AG20443 (cell line): ENCODE data around the gene SEMA4D.

Experiments
- DNase-seq: peaks from one replicate; pipeline ENCODE4 v3.0.0; 2012; ENCODE audit warnings: low spot score, mixed read lengths

Gene SEMA4D

DNA sequence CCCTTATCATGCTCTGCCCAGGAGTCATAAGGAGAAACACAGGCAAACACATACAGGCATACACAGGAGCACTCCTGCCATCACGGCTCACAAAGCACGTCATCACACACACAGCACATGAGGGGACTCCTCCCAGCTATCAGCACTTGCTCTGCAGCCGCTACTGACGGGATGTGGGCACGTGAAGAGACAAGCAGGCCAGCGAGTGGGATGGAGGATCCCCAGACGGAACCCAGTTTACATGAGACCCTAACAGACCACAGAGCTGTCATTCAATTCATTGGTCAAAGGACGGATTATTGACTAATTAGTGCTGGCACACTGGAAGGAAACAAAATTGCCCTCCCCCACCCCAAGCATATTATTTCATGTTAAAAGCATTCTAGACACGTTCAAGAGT lies 53.6 kb downstream of the SEMA4D start:
- DNase-seq = no peak

DNA sequence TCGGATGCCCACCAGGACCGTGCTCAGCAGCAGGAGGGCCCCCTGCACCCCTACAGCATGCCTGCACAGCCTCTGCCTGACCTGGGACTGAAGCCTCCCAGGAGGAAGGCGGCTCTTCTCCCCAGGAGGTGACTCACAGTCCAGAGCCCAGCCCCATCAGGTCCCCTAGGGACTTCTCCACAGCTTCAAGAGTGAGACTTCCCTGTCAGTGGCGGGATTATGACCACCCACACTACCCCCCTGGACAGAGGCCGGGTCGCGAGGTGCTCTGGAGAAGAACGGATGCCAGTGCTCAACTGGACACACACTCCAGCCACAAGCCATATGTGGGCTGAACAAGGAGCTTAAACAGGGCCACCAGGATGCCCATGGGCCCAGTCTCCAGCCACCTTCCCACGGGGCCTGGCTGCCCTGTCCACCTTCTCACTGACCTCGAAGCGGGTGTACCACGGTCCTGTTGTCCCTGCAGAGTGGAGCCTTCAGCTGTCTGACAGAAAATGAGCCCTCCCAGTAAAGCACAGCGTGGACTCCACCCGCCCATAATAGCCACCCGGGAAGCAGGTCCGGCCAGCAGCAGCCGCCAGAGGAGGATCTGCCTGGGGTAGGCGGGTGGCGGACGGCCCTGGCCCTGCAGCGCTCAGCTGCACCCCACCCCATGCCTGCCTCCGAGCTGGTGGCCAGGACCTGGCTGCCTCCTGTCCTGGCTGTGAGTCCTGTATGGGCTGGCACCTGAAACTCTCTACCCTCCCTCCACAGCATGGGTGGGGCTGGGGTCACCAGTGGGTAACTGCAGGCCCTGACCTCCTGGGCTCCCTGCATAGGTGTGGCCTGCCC lies 54.7 kb downstream of the SEMA4D start:
- no peak for DNase-seq

DNA sequence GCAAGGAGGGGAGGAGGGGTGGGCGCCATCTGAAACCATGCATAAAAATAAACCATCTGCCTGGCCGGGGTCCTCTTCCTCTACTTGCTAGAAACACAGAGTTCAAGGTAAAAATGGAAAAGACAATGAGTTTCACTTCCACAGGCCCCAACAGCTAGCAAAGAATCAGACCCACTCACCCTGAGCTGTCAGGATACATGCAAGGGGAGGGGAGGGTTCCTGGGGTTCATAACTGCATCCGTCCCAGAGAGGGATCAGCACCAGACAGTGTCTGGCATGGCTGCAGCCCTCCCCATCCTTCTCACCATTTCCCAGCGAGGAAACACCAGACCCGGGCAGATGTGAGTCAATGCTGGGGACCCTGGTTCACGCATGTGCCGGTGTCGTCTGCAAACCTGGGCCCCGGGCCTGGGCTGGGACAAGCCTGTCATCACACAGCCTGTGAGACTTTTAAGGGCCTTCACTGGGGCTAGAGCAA lies 55.4 kb downstream of the SEMA4D start:
- no peak for DNase-seq

DNA sequence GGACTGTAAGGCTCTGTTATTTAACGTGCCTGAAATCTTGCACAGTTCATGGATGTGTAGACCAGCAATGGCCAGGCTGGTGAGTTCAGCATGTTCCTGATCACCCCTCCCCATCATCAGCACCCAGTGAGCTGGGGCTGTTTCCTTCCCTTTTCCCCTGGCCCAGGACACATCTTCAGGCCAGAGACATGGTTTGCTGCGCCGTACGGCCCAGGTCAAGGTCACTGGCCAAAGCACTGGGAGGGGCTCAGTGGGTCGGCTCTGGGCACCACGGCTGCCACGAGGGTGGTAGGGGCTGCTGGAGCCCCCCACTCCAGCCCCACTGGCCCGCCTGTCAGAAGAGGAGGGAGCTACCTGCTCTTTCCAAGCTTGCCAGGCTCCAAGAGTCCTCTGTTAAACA lies 55.9 kb downstream of the SEMA4D start:
- DNase-seq = no peak

DNA sequence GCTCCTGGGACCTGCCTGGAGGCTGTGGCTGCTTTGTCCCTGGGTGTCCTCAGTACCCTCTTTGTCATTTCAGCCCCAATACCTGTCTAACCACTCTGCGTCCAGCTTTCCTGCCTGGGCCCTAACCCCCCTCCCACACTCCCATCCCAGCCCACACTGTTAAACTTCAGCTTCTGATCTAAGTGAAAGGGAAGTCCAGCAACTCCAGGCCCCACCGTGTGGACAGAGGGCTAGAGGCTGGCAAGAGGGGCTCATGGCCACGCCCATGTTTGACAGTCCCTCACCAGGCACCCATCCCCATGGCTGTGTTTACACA lies 56.3 kb downstream of the SEMA4D start:
- no peak for DNase-seq

DNA sequence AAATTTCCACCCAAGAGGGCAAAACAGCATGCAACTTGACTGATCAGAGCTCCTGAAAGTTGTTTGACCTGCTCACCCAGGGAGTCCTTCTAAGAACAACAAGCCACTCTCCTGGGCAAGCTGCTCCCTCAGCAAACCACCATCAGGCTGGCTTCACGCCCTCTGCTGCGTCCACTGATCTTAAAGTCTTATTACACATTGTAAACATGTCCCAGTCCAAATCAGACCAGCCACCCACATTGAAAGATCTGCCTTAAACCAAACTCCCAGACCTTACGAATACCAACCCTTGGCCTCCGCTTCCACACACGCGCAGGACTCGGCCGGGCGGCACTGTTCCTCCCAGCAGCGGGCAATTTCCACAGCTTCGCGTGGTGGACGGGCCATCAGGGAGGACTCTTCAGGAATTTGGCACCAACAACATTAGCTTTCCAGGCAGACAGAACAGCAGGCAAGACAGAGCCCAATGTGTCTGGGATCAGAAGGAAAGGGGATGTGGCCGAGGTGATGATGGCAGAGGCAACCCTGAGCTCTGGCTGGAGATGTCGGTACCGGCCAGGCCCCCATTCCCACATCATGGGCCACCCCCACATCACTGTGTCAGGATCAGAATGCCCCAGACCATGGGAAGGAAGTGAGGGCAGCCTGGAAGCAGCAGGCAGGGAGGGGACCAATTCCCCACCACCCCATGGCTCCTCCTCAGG lies 56.8 kb downstream of the SEMA4D start:
- peak; percentile 44 for DNase-seq

DNA sequence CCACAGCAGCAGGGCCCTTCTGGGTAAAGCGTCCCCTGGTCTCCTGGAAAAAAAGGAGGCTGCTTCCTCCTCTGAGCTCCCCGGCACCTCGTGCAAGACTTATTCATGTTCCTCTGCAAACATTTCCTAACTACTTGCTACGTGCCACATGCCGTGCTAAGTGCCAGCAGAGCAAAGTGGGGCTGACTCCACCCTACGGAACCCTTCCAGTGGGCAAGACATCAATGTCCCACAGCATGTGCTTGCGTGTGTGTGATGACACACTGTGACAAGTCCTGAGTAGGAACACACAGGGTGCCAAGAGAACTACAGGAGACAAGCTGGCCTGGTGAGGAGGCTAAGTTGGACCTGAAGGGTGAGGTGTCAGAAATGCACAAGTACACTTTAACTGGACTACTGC lies 57.4 kb downstream of the SEMA4D start:
- peak; percentile 74 for DNase-seq

DNA sequence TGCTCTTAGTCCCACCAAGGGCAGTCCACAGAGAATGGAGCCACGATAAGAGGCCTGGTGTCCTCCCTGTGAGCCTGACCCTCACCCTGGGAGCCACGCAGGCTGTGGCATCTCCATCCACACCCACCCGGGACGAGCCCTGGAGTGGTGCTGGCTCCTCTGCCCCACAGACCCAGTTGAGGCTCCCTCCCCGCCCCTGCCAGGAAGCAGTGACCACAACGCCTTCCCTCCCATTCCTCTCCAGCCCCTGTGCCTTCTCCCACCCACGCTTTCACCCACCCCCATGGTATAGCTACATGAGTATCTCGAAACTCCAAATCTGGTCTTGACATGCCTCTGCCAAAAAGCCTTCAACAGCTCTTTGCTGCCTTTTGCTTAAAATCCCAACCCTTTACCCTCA lies 57.9 kb downstream of the SEMA4D start:
- no peak for DNase-seq

DNA sequence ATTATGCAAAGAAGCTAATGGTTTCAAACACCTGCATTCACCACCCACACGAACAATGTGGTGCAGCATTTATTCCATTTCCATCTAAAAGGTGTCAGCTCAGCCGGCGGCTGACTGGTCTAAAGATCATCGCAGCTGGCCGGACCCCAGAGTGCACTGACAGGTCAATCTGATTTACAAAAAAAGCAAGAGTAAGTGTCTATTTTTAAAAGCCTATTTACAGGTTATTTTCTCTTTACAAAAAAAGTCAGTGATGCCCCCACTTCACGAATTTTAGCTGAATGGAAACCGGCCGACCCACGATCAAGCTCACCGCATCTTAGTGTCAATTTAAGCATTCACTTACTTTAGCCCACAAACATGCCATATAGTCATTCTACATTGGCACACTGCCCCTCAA lies 58.3 kb downstream of the SEMA4D start:
- no peak for DNase-seq

DNA sequence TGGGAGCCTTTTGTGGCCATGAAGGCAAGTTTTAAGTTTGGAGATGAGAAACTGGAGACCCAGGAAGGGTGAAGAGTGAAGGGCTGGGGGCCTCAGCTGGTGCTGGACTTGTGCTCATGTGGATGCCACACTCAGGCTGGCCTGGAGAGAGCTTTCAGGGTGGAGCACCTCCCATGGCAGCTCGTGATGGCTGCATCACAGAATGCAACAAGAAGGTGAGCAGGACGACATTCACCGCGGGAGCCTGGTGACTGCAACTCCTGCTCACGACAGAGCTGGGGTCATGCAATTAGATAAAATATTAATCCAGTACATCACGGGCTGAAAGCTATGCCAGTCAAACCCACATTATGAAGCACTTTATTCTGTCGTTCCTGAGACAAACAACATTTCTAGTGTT lies 59.7 kb downstream of the SEMA4D start:
- DNase-seq = no peak

DNA sequence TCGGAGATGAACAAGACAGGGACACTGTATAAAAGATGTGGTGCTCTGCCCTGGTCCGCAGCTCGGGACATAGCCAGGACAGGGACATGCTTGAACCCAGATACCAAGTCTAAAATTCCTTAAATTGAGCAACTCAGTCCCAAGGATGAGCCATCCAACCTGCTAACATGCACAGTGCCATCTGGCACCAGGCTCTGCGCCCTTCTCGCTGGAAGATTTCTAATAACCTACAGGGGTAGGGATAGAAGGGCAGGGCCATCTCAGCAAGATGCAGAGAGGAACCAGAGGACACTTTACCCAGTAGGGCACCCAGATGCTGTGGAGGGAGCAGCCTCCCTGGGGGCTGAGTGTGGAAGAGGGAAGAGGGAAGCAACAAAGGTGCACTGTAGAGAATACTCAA lies 60.1 kb downstream of the SEMA4D start:
- no peak for DNase-seq

DNA sequence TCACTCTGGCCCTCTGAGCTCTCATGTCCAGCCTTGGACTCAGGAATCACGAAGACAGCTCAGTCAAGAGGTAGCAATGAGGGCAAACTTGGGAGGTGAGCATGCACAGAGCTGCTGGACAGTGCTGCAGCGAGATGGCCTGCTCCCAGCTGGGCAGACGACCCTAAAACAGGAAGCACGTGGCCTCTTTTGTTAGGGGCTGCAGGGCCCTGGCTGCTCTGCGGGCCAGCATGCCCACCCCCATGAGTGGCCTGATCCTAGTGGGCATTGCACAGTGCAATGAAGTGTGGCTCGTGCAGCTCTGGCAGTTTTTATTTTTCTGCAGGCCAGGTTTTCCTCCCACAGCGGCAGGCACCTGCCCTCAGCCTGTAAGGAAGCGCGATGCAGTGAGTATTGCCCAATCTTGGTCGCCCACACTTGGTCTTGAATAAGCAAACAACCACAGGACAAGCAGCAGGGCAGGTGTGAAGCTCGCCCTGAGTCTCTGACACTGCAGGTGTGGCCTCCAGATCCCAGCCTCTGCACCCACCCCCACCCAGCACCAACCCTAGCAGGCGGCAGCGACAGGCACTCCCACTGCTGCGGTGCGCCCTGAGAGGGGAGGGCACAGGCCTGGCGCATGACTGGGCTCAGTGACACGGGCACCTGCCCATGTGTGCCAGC lies 60.8 kb downstream of the SEMA4D start:
- no peak for DNase-seq

DNA sequence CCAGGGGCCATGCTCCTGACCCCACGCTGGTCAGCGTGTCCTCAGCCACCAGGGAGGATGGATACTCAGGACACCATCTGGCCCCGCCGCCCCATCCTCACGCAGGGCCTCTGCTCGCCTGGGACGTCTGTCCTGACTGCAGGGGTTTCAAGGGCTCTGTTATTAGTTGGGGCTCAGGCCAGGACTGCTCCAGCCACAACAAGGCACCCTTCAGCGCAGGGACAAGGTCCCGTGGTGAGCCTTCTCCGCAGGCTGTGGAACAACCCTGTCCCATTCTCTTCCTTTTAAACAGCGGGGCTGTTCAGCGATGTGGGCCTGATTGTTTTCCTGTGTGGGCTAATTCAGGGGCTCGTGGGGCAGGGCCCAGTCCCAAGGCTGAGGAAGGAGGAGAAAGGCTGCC lies 61.6 kb downstream of the SEMA4D start:
- no peak for DNase-seq

DNA sequence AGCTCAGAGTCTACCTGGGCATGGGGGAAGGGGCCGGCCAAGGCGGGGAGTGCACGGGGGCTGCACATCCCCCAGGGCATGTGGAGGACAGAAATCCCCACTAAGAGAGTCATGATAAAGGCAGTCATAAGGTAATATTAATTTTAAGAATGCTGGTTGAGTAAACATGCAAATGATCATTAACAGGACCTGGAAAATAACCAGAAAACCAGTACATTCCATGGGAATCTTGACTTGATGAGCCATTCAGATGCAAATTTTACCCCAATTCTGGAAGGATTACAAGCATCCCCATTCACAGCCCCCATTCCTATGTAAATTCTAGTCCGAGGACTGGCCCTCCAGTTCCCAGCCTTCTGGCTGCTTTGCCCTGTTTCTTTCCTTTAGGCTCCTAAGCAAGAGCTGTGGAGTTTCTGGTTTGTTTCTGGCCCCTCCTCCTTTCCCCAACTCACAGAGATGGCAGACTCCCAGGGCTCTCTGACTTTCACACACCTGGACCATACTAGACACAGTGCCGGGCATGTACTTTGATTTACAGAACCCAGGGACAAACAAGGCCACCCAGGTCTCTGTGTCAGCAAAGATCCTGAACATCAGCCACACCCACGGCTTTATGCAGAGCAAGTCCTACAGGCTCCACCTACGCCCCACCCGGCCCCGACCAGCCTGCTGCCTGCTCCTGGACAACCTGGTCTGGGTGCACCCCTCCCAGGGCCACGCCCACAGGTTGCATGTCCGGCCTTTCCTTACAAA lies 62.7 kb downstream of the SEMA4D start:
- no peak for DNase-seq

DNA sequence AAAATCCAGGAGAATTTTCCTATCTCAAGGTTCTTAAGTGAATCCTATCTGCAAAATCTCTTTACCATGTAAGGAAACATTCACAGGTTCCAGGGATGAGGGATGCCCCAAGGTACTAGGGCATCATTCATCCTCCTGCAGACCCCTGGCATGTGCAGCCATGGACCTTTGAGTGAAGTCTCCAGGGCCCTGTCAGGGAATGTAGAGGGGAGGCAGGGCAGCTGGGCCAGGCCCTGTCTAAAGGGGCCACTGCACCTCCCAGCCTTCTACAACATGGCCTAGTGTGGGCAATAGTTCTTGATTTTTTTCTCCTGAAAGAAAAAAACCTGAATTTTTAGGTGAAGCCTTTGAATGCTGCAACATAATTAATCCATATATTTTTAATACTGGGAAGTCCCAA lies 63.3 kb downstream of the SEMA4D start:
- DNase-seq = no peak

DNA sequence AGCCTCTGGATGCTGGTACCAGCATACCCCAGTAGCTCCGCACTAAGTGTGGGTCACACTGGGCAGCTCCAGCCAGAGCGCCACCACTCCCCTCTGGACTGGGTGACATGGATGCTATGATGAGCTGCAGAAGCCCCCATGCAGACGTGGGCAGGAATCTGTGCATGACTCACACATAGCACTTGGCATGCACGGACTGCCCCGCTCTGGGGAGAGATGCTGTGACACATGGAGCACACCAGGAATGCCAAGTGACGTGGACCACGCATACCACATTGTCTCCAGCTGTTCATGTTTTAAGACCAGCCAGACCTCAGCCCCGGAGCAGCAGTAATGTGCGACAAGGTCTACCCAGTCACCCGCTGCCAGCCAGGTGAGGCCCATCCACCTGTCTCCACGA lies 64.1 kb downstream of the SEMA4D start:
- peak; percentile 90 for DNase-seq

DNA sequence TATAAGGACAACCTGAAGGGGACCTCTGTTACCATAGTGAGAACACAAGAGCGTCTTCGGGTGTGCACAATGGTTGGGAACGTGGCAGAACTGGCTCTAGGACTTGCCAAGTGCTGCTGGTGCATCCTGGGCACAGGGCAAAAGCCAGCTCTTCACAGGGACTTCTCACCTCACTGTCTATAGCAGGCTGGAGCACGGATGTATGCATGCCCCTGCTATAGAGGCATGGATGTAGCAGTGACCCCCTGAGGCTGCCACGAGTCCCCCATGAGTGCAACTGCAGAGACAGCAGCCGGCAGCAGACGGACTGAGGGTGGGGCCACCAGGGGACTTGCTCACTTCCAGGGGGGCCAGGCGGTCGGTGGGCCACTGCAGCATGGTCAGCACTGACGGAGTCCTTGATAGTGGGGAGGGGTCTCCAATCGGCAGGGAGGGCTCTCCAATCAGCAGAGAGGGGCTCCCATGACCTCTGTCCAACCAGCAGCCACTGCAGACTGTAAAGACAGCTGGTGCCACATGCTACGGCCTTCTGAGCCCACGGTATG lies 64.9 kb downstream of the SEMA4D start:
- DNase-seq = no peak

DNA sequence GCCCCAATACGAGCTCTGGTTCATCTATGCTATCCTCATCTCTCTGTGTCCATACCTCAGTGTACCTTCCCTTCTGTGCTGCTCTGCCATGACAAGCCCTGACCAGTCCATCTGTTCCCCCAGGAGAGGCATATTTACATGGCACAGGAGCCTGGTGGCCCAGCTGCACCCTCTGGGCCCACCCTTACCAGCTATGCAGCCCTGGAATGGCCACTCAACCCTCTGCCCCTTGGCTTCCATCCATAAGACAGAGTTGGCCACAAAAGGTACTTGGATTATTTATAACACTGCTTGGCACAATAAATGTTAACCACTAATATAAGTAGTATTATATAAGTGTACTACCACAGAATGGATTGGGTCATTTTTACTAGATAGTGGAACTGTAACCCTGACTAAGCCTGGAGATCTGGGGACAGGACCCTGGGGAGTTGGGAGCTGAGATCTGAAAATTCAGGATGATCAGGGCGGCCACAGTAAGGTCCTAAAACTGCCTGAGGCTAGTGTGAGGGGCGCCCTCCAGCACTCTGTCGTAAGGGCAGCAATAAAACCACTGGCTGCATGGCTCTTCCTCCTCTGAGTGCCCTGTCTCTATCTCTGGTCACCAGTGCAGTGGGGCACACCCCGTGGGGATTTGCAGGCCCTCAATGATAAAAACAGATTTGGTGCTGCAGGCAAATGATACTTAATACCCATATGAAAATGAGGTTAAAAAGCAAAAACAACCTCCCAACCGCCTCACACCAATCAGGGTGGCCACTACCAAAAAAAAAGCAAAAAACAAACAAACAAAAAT lies 65.8 kb downstream of the SEMA4D start:
- DNase-seq = no peak

DNA sequence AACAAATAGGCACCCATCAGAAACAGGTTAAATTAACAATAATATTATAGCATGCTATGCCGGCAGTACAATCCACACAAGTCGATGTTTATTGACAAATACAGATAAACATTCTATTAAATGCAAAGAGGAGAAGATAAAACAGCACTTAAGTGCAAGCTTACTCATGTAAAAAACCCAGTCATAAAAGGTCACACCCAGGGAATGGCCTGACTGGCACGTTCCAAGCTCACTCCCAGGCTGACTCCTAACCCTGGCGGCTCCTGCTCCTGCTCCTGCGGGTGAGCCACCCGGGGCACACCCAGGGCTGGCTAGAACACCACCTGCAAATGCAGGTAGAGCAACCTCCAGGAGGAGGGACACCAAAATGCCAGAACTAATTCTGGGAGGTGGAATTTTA lies 66.9 kb downstream of the SEMA4D start:
- peak; percentile 56 for DNase-seq

DNA sequence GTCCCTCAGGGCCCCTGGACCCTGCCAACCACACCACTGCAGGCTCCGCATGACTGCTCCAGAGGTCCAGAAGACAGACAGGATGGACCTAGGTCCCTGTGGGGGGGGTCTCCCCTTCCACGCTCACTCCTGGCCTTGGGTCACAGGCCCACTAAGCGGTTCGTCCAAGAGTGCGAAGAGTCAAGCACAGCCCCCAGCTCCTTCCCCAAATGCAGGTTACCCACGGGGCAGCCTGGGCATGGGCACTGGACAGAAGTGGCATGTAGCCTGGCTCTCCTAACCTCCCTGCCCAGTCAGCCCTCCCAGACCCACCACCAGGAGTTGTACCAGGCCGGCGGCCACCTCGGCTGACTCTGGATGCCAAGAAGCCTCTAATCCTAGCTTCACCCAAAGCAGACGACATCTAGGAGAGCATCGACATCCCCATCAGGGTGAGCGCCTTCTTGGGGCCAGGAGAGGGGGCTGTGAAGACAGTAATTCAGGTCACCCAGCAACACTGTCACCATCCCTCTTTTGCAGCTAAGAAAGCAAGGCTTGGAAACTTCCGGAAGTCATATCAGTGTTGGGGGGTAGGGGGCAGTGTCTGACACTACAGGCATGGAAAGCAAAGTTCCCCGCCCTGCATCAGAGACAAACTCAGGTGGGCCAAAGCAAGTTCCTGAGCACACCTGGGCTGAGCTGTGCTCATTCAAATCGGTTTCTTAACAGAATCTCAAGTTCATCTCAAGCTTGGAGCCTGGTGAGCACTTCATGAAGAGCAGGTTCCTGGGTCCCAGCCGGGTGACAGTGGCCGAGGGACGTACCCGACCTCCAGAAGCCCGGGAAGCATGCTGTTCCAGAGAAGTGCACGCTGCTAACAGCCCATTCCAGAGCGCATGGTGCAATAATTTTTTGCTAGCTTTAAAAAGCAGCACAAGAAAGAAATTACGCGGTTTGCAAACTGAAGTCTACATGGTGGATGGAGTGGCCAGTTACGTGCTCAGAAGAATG lies 68.7 kb downstream of the SEMA4D start:
- DNase-seq = no peak
